HG02973 (cell line): ENCODE results near the gene CDKN2B.
A peak's percentile ranks its signal among the peaks of the same experiment; 100 is the strongest.
"Not testable (repeated sequence)": the region's sequence is repeated elsewhere in the genome, so short reads cannot be mapped to it uniquely, and the experiment has no call there.

Source experiments
- ATAC-seq: cut with Tn5 transposase; IDR thresholded peaks from one replicate; pipeline ENCODE4 v1.9.1; 2021; ENCODE audit warnings: moderate library complexity; ENCODE audit not compliant: unreplicated experiment

Gene CDKN2B

GRCh38 chr9:21969951-21970799, 38.9 kb downstream of the CDKN2B start:
- ATAC-seq = no peak

- ATAC-seq = no peak
Observed at GRCh38 chr9:21969011-21969940, 39.8 kb downstream of the CDKN2B start.

- no peak for ATAC-seq
Observed at GRCh38 chr9:21968331-21969010, 40.6 kb downstream of the CDKN2B start.

GRCh38 chr9:21967702-21968101, 41.4 kb downstream of the CDKN2B start:
- ATAC-seq = no peak

- no peak for ATAC-seq
Observed at GRCh38 chr9:21967169-21967568, 41.9 kb downstream of the CDKN2B start.

GRCh38 chr9:21966140-21966851, 42.8 kb downstream of the CDKN2B start:
- no peak for ATAC-seq

- ATAC-seq = peak; percentile 59
Observed at GRCh38 chr9:21965401-21965951, 43.6 kb downstream of the CDKN2B start.

GRCh38 chr9:21964925-21965385, 44.1 kb downstream of the CDKN2B start:
- ATAC-seq = peak; percentile 72

GRCh38 chr9:21961569-21961968, 47.5 kb downstream of the CDKN2B start:
- no peak for ATAC-seq

GRCh38 chr9:21959268-21959667, 49.8 kb downstream of the CDKN2B start:
- ATAC-seq = not testable (repeated sequence)

GRCh38 chr9:21958833-21959232, 50.3 kb downstream of the CDKN2B start:
- ATAC-seq = no peak
